Hepatocyte (in vitro differentiated cells): Measurements from ENCODE around the gene GRN. TPM values are rescaled to one million over a fixed set of nuclear protein-coding genes. Genes with fewer than 3 reads are reported as not detected.

ENCODE experiments used
- DNase-seq: peaks from one replicate; pipeline ENCODE4 v3.0.0-alpha.2; 2016; ENCODE audit warnings: low spot score
- H2AFZ ChIP-seq: fragments of 200-600 bp; sonication (generic); 2 replicates; pipeline ENCODE4 v1.6.0; 2016; ENCODE audit warnings: antibody characterized with exemption, mild to moderate bottlenecking
- H3K27ac ChIP-seq: fragments of 200-600 bp; sonication (generic); 2 replicates; pipeline ENCODE4 v1.5.1; 2016; ENCODE audit warnings: mild to moderate bottlenecking
- H3K27me3 ChIP-seq: fragments of 200-600 bp; sonication (generic); 2 replicates; pipeline ENCODE4 v1.6.1; 2016
- H3K36me3 ChIP-seq: fragments of 200-600 bp; sonication (generic); replicated peaks from 2 replicates; pipeline ENCODE4 v1.5.1; 2016; ENCODE audit warnings: low read depth; ENCODE audit not compliant: insufficient read depth
- H3K4me1 ChIP-seq: fragments of 200-600 bp; sonication (generic); 2 replicates; pipeline ENCODE4 v1.5.1; 2016; ENCODE audit warnings: mild to moderate bottlenecking, moderate library complexity; ENCODE audit not compliant: insufficient read depth
- H3K4me2 ChIP-seq: fragments of 200-600 bp; sonication (generic); 2 replicates; pipeline ENCODE4 v1.6.0; 2016
- H3K4me3 ChIP-seq: fragments of 200-600 bp; sonication (generic); 2 replicates; pipeline ENCODE4 v1.5.1; 2016; ENCODE audit warnings: mild to moderate bottlenecking
- H3K79me2 ChIP-seq: fragments of 200-600 bp; sonication (generic); 2 replicates; pipeline ENCODE4 v1.6.0; 2017; ENCODE audit warnings: mild to moderate bottlenecking
- H3K9me2 ChIP-seq: fragments of 200-600 bp; sonication (generic); replicated peaks from 2 replicates; pipeline ENCODE4 v1.6.0; 2017; ENCODE audit warnings: mild to moderate bottlenecking; ENCODE audit not compliant: insufficient read depth
- H3K9me3 ChIP-seq: fragments of 200-600 bp; sonication (generic); 2 replicates; pipeline ENCODE4 v1.5.1; 2016; ENCODE audit warnings: low read depth, mild to moderate bottlenecking
- H4K20me1 ChIP-seq: fragments of 200-600 bp; sonication (generic); 2 replicates; pipeline ENCODE4 v1.6.0; 2016; ENCODE audit warnings: mild to moderate bottlenecking; ENCODE audit not compliant: insufficient read depth, poor library complexity, severe bottlenecking
- CTCF ChIP-seq: fragments of 200-600 bp; sonication (generic); IDR thresholded peaks from 2 replicates; pipeline ENCODE4 v1.5.1; 2016; ENCODE audit warnings: antibody characterized with exemption, mild to moderate bottlenecking; ENCODE audit not compliant: poor library complexity
- EZH2 ChIP-seq: fragments of 200-600 bp; sonication (generic); IDR thresholded peaks from 2 replicates; pipeline ENCODE4 v1.6.1; 2016; ENCODE audit warnings: antibody characterized with exemption, mild to moderate bottlenecking, borderline replicate concordance
- EZH2phosphoT487 ChIP-seq: fragments of 200-600 bp; sonication (generic); IDR thresholded peaks from one replicate; pipeline ENCODE4 v1.6.1; 2018; ENCODE audit warnings: antibody characterized with exemption, mild to moderate bottlenecking, low read depth, moderate library complexity; ENCODE audit not compliant: unreplicated experiment, severe bottlenecking
- WGBS: methylation state at CpG from one replicate; pipeline ENCODE4 v1.1.6; 2016; ENCODE audit warnings: low lambda C conversion rate; ENCODE audit errors: missing lambda C conversion rate; 5-methylcytosine and 5-hydroxymethylcytosine counted together
- polyA plus RNA-seq: library from polyadenylated mRNA; unstranded; fragments of >200 nt; fragmentation: Nextera tagmentation; extraction: Ambion mirVana; gene quantifications from 2 replicates; pipeline ENCODE4 v1.2.1, GENCODE V29; 2016
- total RNA-seq: library from RNA; depleted of rRNA; stranded (reverse); fragments of >200 nt; gene quantifications from 2 replicates; pipeline ENCODE4 v1.2.3, GENCODE V29; 2014

The GRN gene
- total and polyA plus RNA-seq, 2 experiments from 2014 or later, result 299 to 785 TPM

GRCh38 chr17:44361292-44362260, 16.5 kb downstream of the GRN start:
- Histone ChIP-seq H3K4me1 (peaks cover 24% of the 10 kb centered on the region), H3K9me2 (no peaks in the 10 kb centered on the region), H4K20me1 (peaks cover 13% of the 10 kb centered on the region), H3K36me3 (no peaks in the 10 kb centered on the region), H2AFZ (no peak overlapping the region), H3K27ac (no peak overlapping the region), H3K27me3 (no peaks in the 10 kb centered on the region), H3K9me3 (no peaks in the 10 kb centered on the region), H3K4me2 (peak overlapping the region; percentile 99), H3K4me3 (no peak overlapping the region), H3K79me2 (peaks cover 8% of the 10 kb centered on the region)
- WGBS, result 47% methylated on average over 9 of the region's 11 CpGs
- TF ChIP-seq EZH2phosphoT487, result no peak
- TF ChIP-seq CTCF, result no peak
- no peak for TF ChIP-seq EZH2
- no peak for DNase-seq

GRCh38 chr17:44362459-44362948, 17.4 kb downstream of the GRN start:
- Histone ChIP-seq H3K4me1 (peaks cover 24% of the 10 kb centered on the region), H3K27me3 (no peaks in the 10 kb centered on the region), H3K36me3 (no peaks in the 10 kb centered on the region), H3K4me2 (peak overlapping the region; percentile 99), H2AFZ (peak overlapping the region; percentile 90), H3K4me3 (peak overlapping the region; percentile 98), H3K9me3 (no peaks in the 10 kb centered on the region), H3K79me2 (peaks cover 8% of the 10 kb centered on the region), H3K27ac (no peak overlapping the region), H4K20me1 (peaks cover 13% of the 10 kb centered on the region), H3K9me2 (no peaks in the 10 kb centered on the region)
- TF ChIP-seq EZH2 (no peak), EZH2phosphoT487 (no peak), CTCF (no peak)
- 15% methylated on average over 5 of the region's 11 CpGs for WGBS
- DNase-seq, result no peak

GRCh38 chr17:44362949-44363612, 18.0 kb downstream of the GRN start:
- Histone ChIP-seq H3K4me1 (peaks cover 24% of the 10 kb centered on the region), H3K27ac (peak overlapping the region; percentile 58), H3K4me3 (peak overlapping the region; percentile 98)

More at GRCh38 chr17:44362949-44363612, 18.0 kb downstream of the GRN start:
- Histone ChIP-seq H3K27me3 (no peaks in the 10 kb centered on the region), H3K9me3 (no peaks in the 10 kb centered on the region), H3K9me2 (no peaks in the 10 kb centered on the region), H3K4me2 (peak overlapping the region; percentile 99), H3K79me2 (peaks cover 8% of the 10 kb centered on the region), H3K36me3 (no peaks in the 10 kb centered on the region), H2AFZ (peak overlapping the region; percentile 90), H4K20me1 (peaks cover 13% of the 10 kb centered on the region)
- DNase-seq, result peak; percentile 42
- 3% methylated on average over 17 of the region's 45 CpGs for WGBS
- TF ChIP-seq EZH2phosphoT487, result no peak
- no peak for TF ChIP-seq CTCF
- TF ChIP-seq EZH2, result no peak
